K562 (cell line): ENCODE measurements around the gene IMMP2L. TPM values are rescaled to one million over a fixed set of nuclear protein-coding genes. Genes with fewer than 3 reads are reported as not detected.

ENCODE experiments used
- ATAC-seq: fragments of 200-7000 bp; cut with Tn5 transposase; 3 replicates; pipeline ENCODE4 v1.9.1; 2020; ENCODE audit warnings: moderate library complexity
- BruUV-seq: library from RNA; stranded (reverse); fragments of 400-500 nt; replicated peaks from 2 replicates; lab custom pipeline; 2021; lab: Mats Ljungman, UMichigan
- CTCF ChIA-PET: fragments of 300-600 bp; formaldehyde crosslinking; extraction: SDS; loops from one replicate; lab custom pipeline; 2021; ENCODE audit warnings: low intra/inter-chr PET ratio; lab: Yijun Ruan, JAX
- POLR2A ChIA-PET: fragments of 300-600, 350-650 bp; sonication (Branson Sonifier 250); formaldehyde crosslinking; extraction: SDS; loops from one replicate; lab custom pipeline; 2021; ENCODE audit warnings: antibody characterized with exemption, inconsistent platforms; lab: Yijun Ruan, JAX
- DNase-seq, 4 experiments: peaks; one replicate each; pipeline versions ENCODE4 v3.0.0 to v3.0.0-alpha.2; 2011 to 2018; ENCODE audit warnings: low spot score in 3 of 4, mixed read lengths in 3 of 4; ENCODE audit errors: extremely low read depth in 1 of 4
- FAIRE-seq: peaks from 2 replicates; lab custom pipeline; 2011; peaks lifted over from hg19 to GRCh38; lab: Jason Lieb, UNC
- H2AFZ ChIP-seq: 2 replicates; pipeline ENCODE4 v1.6.0; 2011; ENCODE audit warnings: low read depth, low read length, control low read depth, inconsistent platforms
- H3K27ac ChIP-seq: fragments of 200-600 bp; 3 replicates; pipeline ENCODE4 v1.8.0; 2011; ENCODE audit warnings: low read depth, mild to moderate bottlenecking, control low read depth, inconsistent platforms, low read length, moderate library complexity, mixed read lengths; ENCODE audit errors: extremely low read depth
- H3K27me3 ChIP-seq, 2 experiments: fragments of 300-600 bp in 1 of 2; 2 replicates in 1 of 2; 3 replicates in 1 of 2; pipeline versions ENCODE4 v1.6.0 to v1.8.0; 2011; ENCODE audit warnings: inconsistent platforms in 2 of 2, low read length in 2 of 2, mild to moderate bottlenecking in 1 of 2, mixed read lengths in 1 of 2, moderate library complexity in 1 of 2; ENCODE audit not compliant: control insufficient read depth in 2 of 2, insufficient read depth in 2 of 2
- H3K36me3 ChIP-seq: fragments of 300-600 bp; 3 replicates; pipeline ENCODE4 v1.8.0; 2011; ENCODE audit warnings: mild to moderate bottlenecking, low read length, inconsistent platforms; ENCODE audit not compliant: control insufficient read depth, insufficient read depth
- H3K4me1 ChIP-seq, 2 experiments: fragments of 200-600 bp in 1 of 2; replicated peaks in 1 of 2; 2 replicates in 1 of 2; 3 replicates in 1 of 2; pipeline versions ENCODE4 v1.5.1 to v1.8.0; 2011; ENCODE audit warnings: inconsistent platforms in 2 of 2, low read length in 2 of 2, mild to moderate bottlenecking in 1 of 2, mixed read lengths in 1 of 2, moderate library complexity in 1 of 2; ENCODE audit not compliant: control insufficient read depth in 2 of 2, insufficient read depth in 2 of 2
- H3K4me2 ChIP-seq: 2 replicates; pipeline ENCODE4 v1.6.1; 2011; ENCODE audit warnings: low read length, control low read depth, inconsistent platforms, mixed read lengths; ENCODE audit not compliant: insufficient read depth
- H3K4me3 ChIP-seq: fragments of 200-600 bp; sonication (generic), shearing (Covaris generic); 2 replicates; pipeline ENCODE4 v1.5.1; 2016; ENCODE audit warnings: control low read depth, inconsistent platforms
- H3K79me2 ChIP-seq: fragments of 200-600 bp; 3 replicates; pipeline ENCODE4 v1.8.0; 2011; ENCODE audit warnings: low read length, inconsistent platforms; ENCODE audit not compliant: control insufficient read depth, insufficient read depth
- H3K9ac ChIP-seq, 2 experiments: 2 replicates each; pipeline versions ENCODE4 v1.6.0 to v1.6.1; 2011; ENCODE audit warnings: low read depth in 2 of 2, low read length in 2 of 2, control low read depth in 1 of 2, inconsistent platforms in 1 of 2, mild to moderate bottlenecking in 1 of 2, mixed read lengths in 1 of 2; ENCODE audit not compliant: insufficient read depth in 1 of 2
- H3K9me1 ChIP-seq: one replicate; pipeline ENCODE4 v1.6.0; 2011; ENCODE audit warnings: inconsistent platforms, mild to moderate bottlenecking, low read length, moderate library complexity; ENCODE audit not compliant: control insufficient read depth, insufficient read depth
- H3K9me3 ChIP-seq: replicated peaks from 2 replicates; pipeline ENCODE4 v1.5.1; 2011; ENCODE audit warnings: low read depth, low read length, inconsistent platforms; ENCODE audit not compliant: control insufficient read depth, insufficient read depth
- H4K20me1 ChIP-seq: replicated peaks from 2 replicates; pipeline ENCODE4 v1.6.1; 2011; ENCODE audit warnings: low read length, inconsistent platforms, mixed read lengths; ENCODE audit not compliant: control insufficient read depth, insufficient read depth
- ARHGAP35 ChIP-seq: fragments of 450-650 bp; IDR thresholded peaks from 2 replicates; pipeline ENCODE4 v1.6.1; 2018; ENCODE audit not compliant: partially characterized antibody
- BRF2 ChIP-seq: IDR thresholded peaks from 3 replicates; pipeline ENCODE4 v1.6.1; 2011; ENCODE audit warnings: borderline replicate concordance, mild to moderate bottlenecking; ENCODE audit not compliant: insufficient read length, insufficient read depth
- CCAR2 ChIP-seq: fragments of 200-400 bp; formaldehyde crosslinking; IDR thresholded peaks from 2 replicates; pipeline ENCODE4 v1.6.1; 2017; ENCODE audit warnings: mild to moderate bottlenecking, low read depth, low read length
- HNRNPUL1 ChIP-seq: fragments of 200-400 bp; formaldehyde crosslinking; IDR thresholded peaks from 2 replicates; pipeline ENCODE4 v1.6.1; 2017; ENCODE audit warnings: low read length
- KLF16 ChIP-seq: IDR thresholded peaks from 2 replicates; pipeline ENCODE4 v1.6.1; 2016; ENCODE audit warnings: antibody characterized with exemption
- NFATC3 ChIP-seq: fragments of 450-650 bp; IDR thresholded peaks from 2 replicates; pipeline ENCODE4 v1.6.1; 2017; ENCODE audit warnings: mild to moderate bottlenecking
- NR2C1 ChIP-seq, 2 experiments: fragments of 450-650 bp; IDR thresholded peaks; 2 replicates each; pipeline ENCODE4 v1.6.1; 2017; ENCODE audit warnings: mild to moderate bottlenecking in 2 of 2, antibody characterized with exemption in 1 of 2, inconsistent platforms in 1 of 2, missing compliant biosample characterization in 1 of 2, missing genetic modification characterization in 1 of 2
- PHB ChIP-seq: fragments of 250-450 bp; sonication (Bioruptor Pico); IDR thresholded peaks from 2 replicates; pipeline ENCODE4 v1.5.0; 2021
- ZBTB40 ChIP-seq, 2 experiments: fragments of 450-650 bp in 1 of 2; sonication (generic) in 1 of 2; formaldehyde crosslinking in 1 of 2; IDR thresholded peaks; 2 replicates each; pipeline versions ENCODE4 v1.7.1 to v1.9.0; 2016 to 2022; ENCODE audit warnings: inconsistent platforms in 1 of 2, mild to moderate bottlenecking in 1 of 2, missing genetic modification reagents in 1 of 2
- ZNF277 ChIP-seq: fragments of 250-450 bp; sonication (Bioruptor Pico); IDR thresholded peaks from 2 replicates; pipeline ENCODE4 v1.8.0; 2022; ENCODE audit warnings: inconsistent platforms, mild to moderate bottlenecking, moderate library complexity, borderline replicate concordance
- ZNF445 ChIP-seq: fragments of 250-450 bp; sonication (Bioruptor Pico); IDR thresholded peaks from 2 replicates; pipeline ENCODE4 v1.4.0; 2020; ENCODE audit warnings: low read depth, mild to moderate bottlenecking, moderate library complexity
- WGBS: fragments of 100-300 bp; shearing (Covaris generic); methylation state at CpG from one replicate; pipeline ENCODE4 v1.1.6; 2016; ENCODE audit warnings: low coverage, mixed read lengths; ENCODE audit not compliant: insufficient coverage; ENCODE audit errors: missing lambda C conversion rate; 5-methylcytosine and 5-hydroxymethylcytosine counted together
- in situ Hi-C: fragments of 300-500 bp; cut with MboI; formaldehyde crosslinking; loops from 4 replicates; pipeline ENCODE4 v1.15.0; 2018; ENCODE audit warnings: inconsistent platforms, mixed read lengths
- intact Hi-C: fragments of 100-400 bp; cut with micrococcal nuclease; formaldehyde crosslinking; loops from 2 replicates; pipeline ENCODE4 v1.14.2; 2022
- polyA plus RNA-seq, 8 experiments: library from polyadenylated mRNA; depleted of rRNA in 4 of 8; stranded (reverse) in 5 of 8; unstranded in 3 of 8; fragments of >200 nt; fragmentation: Nextera tagmentation in 2 of 8; fragmentation: Illumina TruSeq in 1 of 8; extraction: Ambion mirVana in 2 of 8; extraction: Trizol in 1 of 8; gene quantifications; 2 replicates each; pipeline versions ENCODE4 v1.2.1 to v1.2.3, GENCODE V29; 2011 to 2014; ENCODE audit warnings: inconsistent platforms in 1 of 8, missing spikeins in 1 of 8
- total RNA-seq, 7 experiments: library from RNA; depleted of rRNA in 6 of 7; stranded (reverse); fragments of >200 nt in 6 of 7; fragmentation: Illumina TruSeq in 2 of 7; extraction: Trizol in 2 of 7; gene quantifications; 2 replicates each; pipeline versions ENCODE4 v1.2.1 to v1.2.3, GENCODE V29; 2011 to 2021; ENCODE audit warnings: low replicate concordance in 1 of 7

Gene IMMP2L
- total and polyA plus RNA-seq, 9 of the 15 experiments (the other 6 are each of a cell fraction or from before 2014, with no cell fraction given): 29.7 to 116 (median 53.0) TPM

GRCh38 chr7:111108000-111108399 lies 454.3 kb downstream of the IMMP2L start:
- ChIA-PET POLR2A (no interaction called here), CTCF (no interaction called here)
- Histone ChIP-seq H4K20me1 (no peaks in the 10 kb centered on the region), H2AFZ (no peak overlapping the region), H3K36me3 (no peaks in the 10 kb centered on the region), H3K79me2 (no peaks in the 10 kb centered on the region), H3K9me1 (no peaks in the 10 kb centered on the region), H3K9me3 (no peaks in the 10 kb centered on the region), H3K27ac (no peak overlapping the region), H3K27me3 (no peaks in the 10 kb centered on the region), H3K9ac (no peak overlapping the region), H3K4me1 (no peaks in the 10 kb centered on the region), H3K4me2 (no peak overlapping the region), H3K4me3 (no peak overlapping the region)
- no TSS peak for BruUV-seq
- FAIRE-seq (no peak), ATAC-seq (no peak), DNase-seq (no peak)
- intact Hi-C loops: no loop called here
- no peak for TF ChIP-seq ZBTB40 (IDR thresholded peaks at IDR 0.05)
- no peak for TF ChIP-seq ZBTB40 (CRISPR knock-in tag; IDR thresholded peaks at IDR 0.05)
- TF ChIP-seq ARHGAP35: no peak
- TF ChIP-seq CCAR2: no peak
- TF ChIP-seq PHB: no peak
- TF ChIP-seq NR2C1 (IDR thresholded peaks at IDR 0.05): no peak
- no peak for TF ChIP-seq NR2C1 (tag; IDR thresholded peaks at IDR 0.05)
- no peak for TF ChIP-seq ZNF445
- no peak for TF ChIP-seq ZNF277 (CRISPR knock-in tag)
- TF ChIP-seq HNRNPUL1: no peak
- no peak for TF ChIP-seq NFATC3
- no peak for TF ChIP-seq BRF2
- TF ChIP-seq KLF16: no peak
- WGBS: 58% methylated on average over 1 of the region's 1 CpG
- in situ Hi-C loops: no loop called here
